ENCODE data around the gene MSRB1.

The MSRB1 gene

DNA sequence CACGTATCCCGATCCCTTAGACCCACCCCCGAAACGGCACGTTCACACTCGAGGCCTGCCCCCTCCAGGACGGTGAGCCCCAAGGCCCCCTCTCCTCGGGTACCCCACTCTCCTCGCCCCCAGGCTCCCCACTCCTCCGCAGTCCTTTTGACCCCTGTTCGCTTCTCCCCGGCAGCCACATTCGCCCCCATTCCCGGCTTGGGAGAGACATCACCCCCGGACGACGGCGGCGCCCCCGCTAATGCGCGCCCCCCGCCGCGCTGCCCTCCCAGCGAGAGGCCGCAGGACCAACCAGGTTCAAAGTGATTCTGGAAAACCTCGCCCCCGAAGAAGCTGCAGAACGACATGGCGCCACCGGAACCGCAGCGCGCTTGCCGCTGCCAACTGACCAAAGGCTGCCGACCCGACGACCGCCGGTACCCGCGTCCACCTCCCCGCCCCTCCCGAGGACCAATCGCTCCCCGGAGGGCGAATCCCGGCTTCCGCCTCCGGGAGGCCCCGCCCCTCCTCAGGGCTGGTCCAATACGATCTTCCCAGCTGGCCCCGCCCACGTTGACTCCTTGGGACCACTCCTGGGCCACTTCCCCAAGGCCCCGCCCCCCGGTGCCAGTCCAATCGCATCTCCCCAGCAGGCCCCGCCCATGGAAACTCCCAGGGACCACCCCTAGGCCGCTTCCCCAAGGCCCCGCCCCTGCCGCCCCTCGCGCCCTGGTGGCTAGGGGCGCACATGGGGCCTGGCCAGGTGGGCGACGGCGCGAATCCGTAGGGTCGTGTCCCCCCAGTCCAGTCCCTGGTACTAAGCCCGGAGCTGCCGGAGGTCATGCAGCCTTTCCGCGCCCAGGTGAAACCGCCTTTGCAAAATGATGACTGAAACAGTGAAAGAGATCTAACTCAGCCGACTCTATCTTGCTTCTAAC, at the start of gene MSRB1:
Gene MSRB1, minus strand, starts transcription at position 390 of the 917 bp plus-strand sequence. Its CDS starts 43 bp downstream, at position 347.
- H3K4me3 ChIP-seq: peak within 1 kb of the TSS; percentile 55 to 92 (median 65)
- peak within 1 kb of the TSS; percentile 17 to 92 (median 79) for H3K27ac ChIP-seq

- peak overlapping the region; percentile 20 to 33 (median 27) for H3K4me3 ChIP-seq
- H3K27ac ChIP-seq: peak overlapping the region in 10 of 21 experiments; percentile 10 to 80 (median 50)
These were observed 49.1 kb upstream of the MSRB1 start for GRCh38 chr16:1991948-1992703.

- Histone ChIP-seq H3K4me3 (peak overlapping the region; percentile 20 to 33 (median 27)), H3K27ac (peak overlapping the region in 10 of 21 experiments; percentile 10 to 80 (median 50))
These were observed 48.6 kb upstream of the MSRB1 start for GRCh38 chr16:1991588-1991947.

- Histone ChIP-seq H3K4me3 (peak overlapping the region in 5 of 7 experiments; percentile 20 to 33 (median 27)), H3K27ac (peak overlapping the region in 8 of 21 experiments; percentile 3 to 80 (median 63))
These were observed 48.1 kb upstream of the MSRB1 start for GRCh38 chr16:1991135-1991551.

- Histone ChIP-seq H3K27ac (peak overlapping the region in 4 of 21 experiments; percentile 3 to 67 (median 38)), H3K4me3 (peak overlapping the region; percentile 14 to 30 (median 17))
These were observed 47.5 kb upstream of the MSRB1 start for GRCh38 chr16:1990351-1991134.

DNA sequence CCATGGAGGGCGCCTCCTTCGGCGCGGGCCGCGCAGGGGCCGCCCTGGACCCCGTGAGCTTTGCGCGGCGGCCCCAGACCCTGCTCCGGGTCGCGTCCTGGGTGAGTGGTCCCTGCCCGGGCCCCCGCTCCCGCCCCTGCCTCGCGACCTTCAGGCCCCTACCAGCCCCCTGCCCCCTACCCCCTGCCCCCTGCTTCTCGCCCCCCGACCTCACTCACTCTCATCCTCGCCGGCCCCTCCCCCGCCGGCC, 47.0 kb upstream of the MSRB1 start:
- peak overlapping the region; percentile 14 to 30 (median 17) for H3K4me3 ChIP-seq
- H3K27ac ChIP-seq: peak overlapping the region in 1 of 21 experiments; percentile 30

- H3K4me3 ChIP-seq: peak within 1 kb of the TSS; percentile 14 to 30 (median 17)
- H3K27ac ChIP-seq: peak within 1 kb of the TSS in 4 of 21 experiments; percentile 3 to 67 (median 38)
These were observed 46.5 kb upstream of the MSRB1 start, which contains the start of gene SYNGR3 for GRCh38 chr16:1989209-1990100. SYNGR3 (plus strand) TSS chr16:1989970; CDS start chr16:1990103, 133 bp downstream.

- Histone ChIP-seq H3K4me3 (no peak overlapping the region), H3K27ac (no peak overlapping the region)
These were observed 44.2 kb upstream of the MSRB1 start for GRCh38 chr16:1987198-1987597.

GRCh38 chr16:1985466-1986150, 42.6 kb upstream of the MSRB1 start:
- Histone ChIP-seq H3K27ac (no peak overlapping the region), H3K4me3 (peak overlapping the region in 1 of 7 experiments; percentile 85)

GRCh38 chr16:1984347-1985225, 41.6 kb upstream of the MSRB1 start:
- peak overlapping the region; percentile 75 to 93 (median 85) for H3K4me3 ChIP-seq
- H3K27ac ChIP-seq: peak overlapping the region; percentile 42 to 89 (median 76)

DNA sequence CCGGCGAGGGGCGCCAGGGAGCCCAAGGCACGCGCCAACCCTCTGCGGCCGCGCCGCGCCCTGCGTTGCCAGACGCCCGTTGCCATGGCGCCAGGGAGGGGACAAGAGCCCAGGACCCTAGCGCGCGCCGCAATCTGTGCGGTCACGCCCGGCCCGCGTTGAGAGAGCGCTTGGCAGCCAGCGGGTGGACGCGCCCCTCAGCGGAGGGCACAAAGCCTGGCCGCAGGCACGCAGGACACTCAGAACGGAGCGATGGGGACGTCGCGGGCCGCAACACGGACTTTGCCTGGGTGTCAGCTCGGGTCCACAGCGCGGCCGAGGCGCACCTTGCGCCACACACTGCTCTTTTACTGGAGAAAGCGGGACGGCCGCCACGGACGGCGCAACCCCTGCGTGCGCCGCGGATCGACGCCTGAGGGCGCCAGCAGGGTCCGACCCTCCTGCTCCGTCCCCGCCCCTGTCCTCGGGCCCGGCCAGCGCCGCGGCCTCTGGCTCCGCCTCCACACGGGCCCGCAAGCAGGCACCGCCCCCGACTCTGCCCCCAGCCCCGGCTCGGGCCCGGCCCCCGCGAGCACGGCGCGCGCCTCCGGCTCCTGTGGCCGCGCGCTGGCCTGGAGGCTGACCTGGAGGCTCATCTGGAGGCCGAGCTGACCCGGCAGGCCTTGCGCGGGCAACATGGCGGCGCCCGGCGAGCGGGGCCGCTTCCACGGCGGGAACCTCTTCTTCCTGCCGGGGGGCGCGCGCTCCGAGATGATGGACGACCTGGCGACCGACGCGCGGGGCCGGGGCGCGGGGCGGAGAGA, 40.7 kb upstream of the MSRB1 start, which contains the start of gene GFER:
Gene GFER, plus strand, starts transcription at position 650 of the 803 bp plus-strand sequence. Its CDS starts 26 bp downstream, at position 676.
- Histone ChIP-seq H3K27ac (peak within 1 kb of the TSS; percentile 42 to 89 (median 76)), H3K4me3 (peak within 1 kb of the TSS; percentile 75 to 93 (median 85))

DNA sequence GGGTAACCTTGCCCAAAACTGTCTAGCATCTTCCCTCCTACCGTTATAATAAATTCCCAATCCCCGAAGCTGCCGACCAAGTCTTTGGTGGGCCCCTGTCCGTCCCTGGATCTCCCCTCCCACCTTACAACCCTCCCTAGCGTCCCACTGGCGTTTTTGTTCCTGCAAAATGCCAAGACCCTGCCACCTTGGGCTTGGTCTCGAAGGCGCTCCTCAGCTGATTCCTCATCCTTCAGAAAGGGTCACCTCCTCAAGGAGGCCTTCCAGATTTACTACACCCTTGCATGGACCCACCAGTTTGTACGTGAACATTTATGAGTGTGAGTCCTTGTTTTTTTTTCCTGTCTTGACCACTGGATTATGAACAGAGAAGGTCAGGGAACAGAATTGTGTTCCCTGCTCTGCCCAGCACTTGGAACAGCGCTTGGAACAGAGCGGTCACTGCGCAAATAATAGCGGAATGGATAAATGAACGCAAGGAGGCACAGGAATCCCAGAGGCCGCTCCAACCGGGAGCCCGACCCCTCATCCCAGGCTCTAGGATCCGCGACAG, 40.1 kb upstream of the MSRB1 start:
- Histone ChIP-seq H3K27ac (peak overlapping the region in 15 of 21 experiments; percentile 43 to 89 (median 77)), H3K4me3 (peak overlapping the region; percentile 75 to 93 (median 85))

- no peak overlapping the region for H3K27ac ChIP-seq
These were observed 39.0 kb upstream of the MSRB1 start for GRCh38 chr16:1982013-1982433.

GRCh38 chr16:1981398-1981836, 38.4 kb upstream of the MSRB1 start, which contains the start of gene NOXO1:
NOXO1 (minus strand) TSS chr16:1981469; CDS start chr16:1981179, 290 bp downstream.
- H3K4me3 ChIP-seq: no peak within 1 kb of the TSS
- H3K27ac ChIP-seq: no peak within 1 kb of the TSS

More at GRCh38 chr16:1982013-1982433, 39.0 kb upstream of the MSRB1 start:
- H3K4me3 ChIP-seq: no peak overlapping the region

- Histone ChIP-seq H3K4me3 (no peak overlapping the region), H3K27ac (no peak overlapping the region)
These were observed 37.7 kb upstream of the MSRB1 start for GRCh38 chr16:1980770-1981087.
